AML-193 (cell line): ENCODE results near the gene CSRNP2.
A peak's percentile ranks its signal among the peaks of the same experiment; 100 is the strongest.
"Not testable (repeated sequence)": the region's sequence is repeated elsewhere in the genome, so short reads cannot be mapped to it uniquely, and the experiment has no call there.

ENCODE experiments used
- DNase-seq, 2 experiments: peaks; one replicate each; lab custom pipeline; 2025; lab: John Stamatoyannopoulos, UW

Gene CSRNP2

DNA sequence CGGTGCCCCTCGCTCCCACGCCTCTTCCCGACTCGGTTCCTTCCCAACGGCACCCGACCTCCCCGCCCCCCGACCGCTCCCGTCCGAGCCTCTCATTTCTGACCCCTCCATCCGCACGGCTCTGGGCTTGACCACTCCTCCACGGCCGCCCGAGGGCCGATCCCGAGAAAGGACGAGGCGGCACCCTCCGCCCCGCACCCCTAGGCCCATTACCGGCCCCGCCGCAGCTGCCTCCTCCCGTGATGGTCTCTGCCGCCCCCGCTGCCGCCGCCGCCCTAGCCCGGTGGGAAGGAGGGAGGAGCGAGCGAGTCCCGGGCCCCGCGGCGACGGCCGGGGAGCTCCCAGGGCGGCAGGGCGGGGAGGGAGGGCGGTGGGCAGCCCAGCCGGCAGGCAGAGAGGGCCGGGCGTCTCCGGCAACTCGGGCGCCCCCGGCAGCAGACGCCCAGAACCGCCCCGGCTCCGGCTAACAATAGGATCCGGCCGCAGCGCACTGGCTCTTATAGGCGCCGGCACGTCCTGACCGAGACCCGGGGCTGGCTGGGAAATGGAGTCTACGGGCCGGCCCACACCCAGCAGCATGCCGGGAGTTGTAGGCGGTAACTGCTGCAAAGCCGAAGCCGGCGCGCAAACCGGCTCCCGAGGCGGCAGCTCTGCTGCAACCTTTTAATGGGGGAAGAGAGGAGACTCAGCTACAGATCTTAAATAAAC lies at the start of gene CSRNP2:
TSS of gene CSRNP2 (minus strand) at position 471 of the 708 bp plus-strand sequence. CDS start 7,035 bp downstream, outside the sequence.
- DNase-seq = peak; percentile 90 to 93

GRCh38 chr12:51132693-51133092 lies 49.3 kb upstream of the CSRNP2 start:
- DNase-seq = no peak

DNA sequence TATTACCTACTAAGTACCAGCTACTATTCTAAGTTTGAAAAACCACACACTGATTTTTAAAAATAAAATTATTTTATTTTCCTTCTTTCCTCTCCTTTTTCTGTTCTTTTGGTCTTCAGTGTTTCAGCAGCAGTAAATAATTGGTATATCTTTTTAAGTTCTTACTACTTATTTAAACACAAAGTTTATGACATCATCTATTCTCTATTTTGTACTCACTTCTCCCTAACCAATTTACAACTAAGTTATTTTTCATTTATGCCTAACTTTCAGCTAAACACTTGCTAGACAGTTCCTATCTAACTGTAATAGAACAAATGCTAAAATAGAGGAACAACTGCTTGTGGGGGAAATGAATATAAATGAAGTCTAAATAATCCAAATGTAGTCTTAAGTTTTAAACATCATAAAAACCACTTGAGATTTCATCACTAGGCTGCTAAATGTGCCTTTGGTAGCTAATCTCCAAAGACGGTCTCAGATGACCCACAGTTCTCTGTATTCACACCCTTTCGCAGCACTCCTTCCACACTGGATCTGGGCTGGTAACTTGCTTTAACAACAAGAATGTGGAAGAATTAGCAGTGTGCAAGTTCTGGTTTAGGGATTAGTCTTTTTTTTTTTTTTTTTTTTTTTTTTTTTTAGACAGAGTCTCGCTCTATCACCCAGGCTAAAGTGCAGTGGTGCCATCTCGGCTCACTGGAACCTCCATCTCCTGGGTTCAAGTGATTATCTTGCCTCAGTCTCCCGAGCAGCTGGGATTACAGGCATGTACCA lies 48.5 kb upstream of the CSRNP2 start:
- no peak for DNase-seq

DNA sequence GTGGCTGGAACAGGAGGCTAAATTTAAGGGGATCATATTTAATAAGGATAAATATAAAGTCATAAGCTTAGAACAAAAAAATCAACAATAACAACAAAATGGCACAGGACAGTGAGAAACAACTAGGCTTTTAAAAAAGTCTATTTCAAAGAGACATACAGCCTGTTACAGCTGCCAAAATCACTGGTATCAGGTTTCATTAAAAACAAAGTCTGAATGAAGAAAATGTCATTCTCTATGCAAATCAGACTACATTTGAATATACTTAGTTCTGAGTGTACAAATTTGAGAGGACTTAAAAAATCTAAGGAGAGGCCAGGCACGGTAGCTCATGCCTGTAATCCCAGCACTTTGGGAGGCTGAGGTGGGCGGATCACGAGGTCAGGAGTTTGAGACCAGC lies 45.5 kb upstream of the CSRNP2 start:
- no peak for DNase-seq

DNA sequence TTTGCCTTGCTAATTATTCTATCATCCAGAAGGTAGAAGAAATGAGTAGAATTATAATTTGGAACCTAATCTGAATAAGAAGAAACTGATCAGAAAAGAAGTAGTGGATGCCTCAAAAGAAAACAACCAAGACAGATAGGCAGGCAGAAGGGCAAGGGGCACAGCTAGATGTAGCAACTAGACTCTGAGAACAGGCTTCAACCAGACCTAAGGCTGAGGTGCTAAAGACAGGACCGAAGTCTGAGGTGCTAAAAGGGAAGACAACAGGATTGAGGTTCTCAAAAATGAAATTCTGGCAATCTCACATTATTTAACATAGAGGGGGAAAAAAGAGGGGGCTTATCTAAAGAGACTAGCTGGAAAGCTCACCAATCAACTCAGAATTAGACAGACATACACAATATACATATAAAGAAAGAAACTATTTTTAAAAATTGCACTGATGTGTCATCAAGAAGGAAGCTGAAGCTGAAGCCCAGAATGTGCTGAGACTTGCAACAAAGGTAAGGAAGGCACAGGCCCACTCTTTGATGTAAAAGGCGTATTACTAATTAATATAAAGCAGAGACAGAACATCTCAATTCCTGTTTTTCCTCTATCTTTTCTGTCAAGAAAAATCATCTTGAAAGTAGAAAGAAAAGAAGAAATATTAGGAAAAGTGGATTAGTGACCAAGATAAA lies 43.8 kb upstream of the CSRNP2 start:
- no peak for DNase-seq

- DNase-seq = no peak
These were observed 42.9 kb upstream of the CSRNP2 start for GRCh38 chr12:51126297-51126696.

DNA sequence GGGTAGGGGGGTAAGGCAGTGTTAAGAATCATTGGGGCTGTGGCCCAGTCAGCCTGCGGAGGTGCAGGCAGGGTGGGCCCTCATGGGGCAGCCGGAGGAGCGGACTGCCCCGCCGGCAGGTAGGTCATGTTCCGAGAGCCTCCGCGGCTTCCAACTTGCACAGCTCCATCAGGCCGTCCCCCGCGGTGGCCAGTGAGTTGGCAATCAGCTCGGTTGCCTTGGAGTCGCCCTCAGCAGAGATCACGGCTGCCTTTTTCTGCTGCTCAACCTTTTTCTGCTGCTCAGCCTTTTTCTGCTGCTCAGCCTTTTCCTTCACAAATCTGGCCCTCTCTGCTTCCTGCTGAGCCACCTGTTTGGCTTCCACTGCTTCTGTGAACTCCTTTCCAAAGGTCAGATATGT lies 41.1 kb upstream of the CSRNP2 start:
- no peak for DNase-seq

DNA sequence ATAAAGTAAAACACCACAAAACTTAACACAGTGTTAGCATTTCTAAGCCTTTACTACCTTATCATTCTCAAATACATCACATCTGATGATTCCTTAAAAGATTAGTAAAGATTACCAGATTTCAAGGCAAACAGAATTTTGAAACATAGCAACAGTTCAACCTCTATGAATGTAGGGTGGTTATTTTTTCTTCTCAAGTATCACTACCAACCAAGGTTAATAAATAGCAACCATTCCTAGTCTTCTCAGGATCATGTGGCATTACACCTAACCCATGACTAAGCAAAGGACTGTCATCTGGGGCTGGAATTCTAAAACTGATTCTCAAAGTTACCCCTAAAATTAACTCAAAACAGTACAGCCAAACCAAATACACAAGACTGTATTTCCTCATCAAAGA lies 39.4 kb upstream of the CSRNP2 start:
- DNase-seq = no peak

DNA sequence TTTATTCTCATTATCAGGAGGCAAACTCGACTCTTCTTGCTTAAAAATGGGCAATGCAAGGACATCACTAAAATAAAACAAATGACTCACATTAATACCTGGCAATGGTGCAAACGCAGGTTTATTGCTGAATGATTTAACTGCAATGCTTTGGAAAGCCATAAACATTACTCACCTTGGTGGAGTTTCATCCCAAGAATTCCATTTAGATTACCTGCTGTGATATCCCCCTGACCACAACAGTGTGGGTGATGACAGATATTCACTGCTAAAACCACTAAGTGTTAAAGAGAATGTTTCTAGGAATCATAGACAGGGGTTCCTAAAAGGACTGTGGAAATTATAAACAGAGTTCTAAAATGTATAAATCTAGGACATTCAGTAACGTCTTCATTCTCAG lies 35.3 kb upstream of the CSRNP2 start:
- no peak for DNase-seq

GRCh38 chr12:51115533-51115932 lies 32.1 kb upstream of the CSRNP2 start:
- no peak for DNase-seq

DNA sequence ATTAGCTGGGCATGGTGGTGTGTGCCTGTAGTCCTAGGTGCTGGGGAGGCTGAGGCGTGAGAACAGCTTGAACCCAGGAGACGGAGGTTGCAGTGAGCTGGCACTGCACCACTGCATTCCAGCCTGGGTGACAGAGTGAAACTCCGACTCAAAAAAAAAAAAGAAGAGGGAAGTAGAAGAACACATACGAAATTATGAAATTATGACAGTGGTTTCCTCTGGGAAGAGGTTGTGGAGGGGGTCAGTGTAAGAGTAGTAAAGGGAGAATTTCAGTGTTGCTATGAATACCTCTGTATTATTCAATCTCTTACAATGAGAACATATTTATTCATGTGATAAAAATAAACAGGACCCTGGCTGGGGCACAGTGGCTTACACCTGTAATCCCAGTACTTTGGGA lies 24.7 kb upstream of the CSRNP2 start:
- DNase-seq = no peak

GRCh38 chr12:51103977-51104376 lies 20.6 kb upstream of the CSRNP2 start:
- DNase-seq = no peak

GRCh38 chr12:51098611-51099010 lies 15.2 kb upstream of the CSRNP2 start:
- DNase-seq = no peak

DNA sequence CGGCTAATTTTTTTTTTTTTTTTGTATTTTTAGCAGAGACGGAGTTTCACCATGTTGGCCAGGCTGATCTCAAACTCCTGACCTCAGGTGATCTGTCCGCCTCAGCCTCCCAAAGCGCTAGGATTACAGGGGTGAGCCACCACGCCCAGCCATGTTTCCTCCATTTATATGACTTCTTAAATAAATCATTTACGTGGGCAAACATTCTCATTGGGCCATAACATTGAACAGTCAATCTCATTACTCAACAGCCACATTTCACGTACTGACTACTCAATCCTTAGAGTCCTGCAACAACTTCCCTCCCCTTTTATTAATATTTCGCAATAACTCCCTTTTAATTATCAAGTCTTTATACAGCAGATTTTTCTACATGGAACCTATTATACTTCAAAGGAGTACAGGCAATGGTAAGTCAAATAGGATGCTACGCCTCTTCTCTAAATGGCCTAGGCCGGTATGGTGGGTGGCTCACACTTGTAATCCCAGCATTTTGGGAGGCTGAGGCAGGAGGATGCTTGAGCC lies 7.4 kb upstream of the CSRNP2 start:
- DNase-seq = no peak

- no peak for DNase-seq
These were observed 4.4 kb upstream of the CSRNP2 start for GRCh38 chr12:51087818-51088217.

DNA sequence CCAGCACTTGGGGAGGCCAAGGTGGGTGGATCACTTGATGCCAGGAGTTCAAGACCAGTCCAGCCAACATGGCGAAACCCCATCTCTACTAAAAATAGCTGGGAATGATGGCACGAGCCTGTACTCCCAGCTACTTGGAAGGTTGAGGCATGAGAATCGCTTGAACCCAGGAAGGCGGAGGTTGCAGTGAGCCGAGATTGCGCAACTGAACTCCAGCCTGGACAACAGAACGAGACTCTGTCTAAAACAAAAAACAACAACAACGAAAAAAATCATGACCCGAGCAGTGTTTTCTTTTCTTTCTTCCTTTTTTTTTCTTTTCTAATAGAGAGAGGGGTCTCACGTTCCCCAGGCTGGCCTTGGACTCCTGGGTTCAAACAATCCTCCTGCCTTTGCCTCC lies 3.5 kb upstream of the CSRNP2 start:
- no peak for DNase-seq

GRCh38 chr12:51085757-51086156 lies 2.4 kb upstream of the CSRNP2 start:
- DNase-seq = peak; percentile 45 to 50

DNA sequence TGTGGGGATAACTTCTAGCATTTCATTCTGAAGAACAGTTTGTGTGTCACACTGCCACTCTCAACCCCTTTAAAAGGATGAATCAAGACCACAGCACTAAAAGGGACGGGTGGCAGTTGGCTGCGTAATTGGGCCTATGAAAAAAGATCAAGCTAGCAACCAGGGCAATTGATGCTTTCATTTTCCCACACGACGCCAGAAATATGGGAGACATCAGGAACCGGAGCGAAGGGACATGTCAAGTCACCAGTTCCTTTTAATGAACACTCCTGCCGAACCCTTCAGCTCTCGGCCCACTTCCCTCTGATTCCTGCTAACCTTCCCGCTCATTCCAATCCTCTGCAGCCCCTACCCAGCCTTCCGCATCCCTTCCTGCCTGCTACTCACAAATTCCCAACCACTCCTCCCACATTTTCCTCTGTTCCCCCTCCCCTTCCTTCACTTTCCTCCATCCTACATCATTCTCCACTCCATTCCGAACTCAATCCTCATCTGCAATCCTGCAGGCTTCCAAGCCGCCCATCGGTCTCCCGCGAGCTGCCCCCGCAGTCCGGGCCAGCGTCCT lies 753 bp downstream of the CSRNP2 start:
- DNase-seq = no peak

- DNase-seq = no peak
These were observed 2.0 kb downstream of the CSRNP2 start for GRCh38 chr12:51081421-51081820.

- no peak for DNase-seq
These were observed 3.3 kb downstream of the CSRNP2 start for GRCh38 chr12:51080136-51080535.

DNA sequence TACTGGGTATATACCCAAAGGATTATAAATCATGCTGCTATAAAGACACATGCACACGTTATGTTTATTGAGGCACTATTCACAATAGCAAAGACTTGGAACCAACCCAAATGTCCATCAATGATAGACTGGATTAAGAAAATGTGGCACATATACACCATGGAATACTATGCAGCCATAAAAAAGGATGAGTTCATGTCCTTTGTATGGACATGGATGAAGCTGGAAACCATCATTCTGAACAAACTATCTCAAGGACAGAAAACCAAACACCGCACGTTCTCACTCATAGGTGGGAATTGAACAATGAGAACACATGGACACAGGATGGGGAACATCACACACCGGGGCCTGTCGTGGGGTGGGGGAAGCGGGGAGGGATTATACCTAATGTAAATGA lies 4.5 kb downstream of the CSRNP2 start:
- DNase-seq = not testable (repeated sequence)

GRCh38 chr12:51078346-51078745 lies 5.0 kb downstream of the CSRNP2 start:
- DNase-seq = not testable (repeated sequence)
